K562 (cell line): ENCODE measurements around the gene RHAG.

Source experiments
- BHLHE40 ChIP-seq: IDR thresholded peaks from 2 replicates; pipeline ENCODE4 v1.6.1; 2011; ENCODE audit warnings: low read length, improper control_type of control experiment
- ZBTB8A ChIP-seq: fragments of 450-650 bp; IDR thresholded peaks from 2 replicates; pipeline ENCODE4 v1.6.1; 2018; ENCODE audit warnings: mild to moderate bottlenecking, moderate library complexity; ENCODE audit not compliant: partially characterized antibody

- TF ChIP-seq ZBTB8A (no peak), BHLHE40 (no peak)
Observed at GRCh38 chr6:49675816-49676215, 39.2 kb upstream of the RHAG start.
